ENCODE data around the gene INPP5A.

GRCh38 chr10:132698211-132698751, 160.7 kb downstream of the INPP5A start:
- no peak for TF ChIP-seq ZNF274 (IDR thresholded peaks at IDR 0.05; ENCODE audit: low read depth, low read length)
- TF ChIP-seq CTCF (IDR thresholded peaks at IDR 0.05 in 2 of 3, conservative IDR thresholded peaks at IDR 0.05 in 1 of 3; ENCODE audit: borderline replicate concordance in 1 of 3, insufficient read depth in 1 of 3, low read depth in 2 of 3, low read length in 2 of 3): no peak
- TF ChIP-seq, protein P1, sequence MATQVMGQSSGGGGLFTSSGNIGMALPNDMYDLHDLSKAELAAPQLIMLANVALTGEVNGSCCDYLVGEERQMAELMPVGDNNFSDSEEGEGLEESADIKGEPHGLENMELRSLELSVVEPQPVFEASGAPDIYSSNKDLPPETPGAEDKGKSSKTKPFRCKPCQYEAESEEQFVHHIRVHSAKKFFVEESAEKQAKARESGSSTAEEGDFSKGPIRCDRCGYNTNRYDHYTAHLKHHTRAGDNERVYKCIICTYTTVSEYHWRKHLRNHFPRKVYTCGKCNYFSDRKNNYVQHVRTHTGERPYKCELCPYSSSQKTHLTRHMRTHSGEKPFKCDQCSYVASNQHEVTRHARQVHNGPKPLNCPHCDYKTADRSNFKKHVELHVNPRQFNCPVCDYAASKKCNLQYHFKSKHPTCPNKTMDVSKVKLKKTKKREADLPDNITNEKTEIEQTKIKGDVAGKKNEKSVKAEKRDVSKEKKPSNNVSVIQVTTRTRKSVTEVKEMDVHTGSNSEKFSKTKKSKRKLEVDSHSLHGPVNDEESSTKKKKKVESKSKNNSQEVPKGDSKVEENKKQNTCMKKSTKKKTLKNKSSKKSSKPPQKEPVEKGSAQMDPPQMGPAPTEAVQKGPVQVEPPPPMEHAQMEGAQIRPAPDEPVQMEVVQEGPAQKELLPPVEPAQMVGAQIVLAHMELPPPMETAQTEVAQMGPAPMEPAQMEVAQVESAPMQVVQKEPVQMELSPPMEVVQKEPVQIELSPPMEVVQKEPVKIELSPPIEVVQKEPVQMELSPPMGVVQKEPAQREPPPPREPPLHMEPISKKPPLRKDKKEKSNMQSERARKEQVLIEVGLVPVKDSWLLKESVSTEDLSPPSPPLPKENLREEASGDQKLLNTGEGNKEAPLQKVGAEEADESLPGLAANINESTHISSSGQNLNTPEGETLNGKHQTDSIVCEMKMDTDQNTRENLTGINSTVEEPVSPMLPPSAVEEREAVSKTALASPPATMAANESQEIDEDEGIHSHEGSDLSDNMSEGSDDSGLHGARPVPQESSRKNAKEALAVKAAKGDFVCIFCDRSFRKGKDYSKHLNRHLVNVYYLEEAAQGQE (IDR thresholded peaks at IDR 0.05; ENCODE audit: low read depth): no peak
- no peak for TF ChIP-seq ZBTB33 (IDR thresholded peaks at IDR 0.05; ENCODE audit: extremely low read depth, insufficient replicate concordance, low read length)
- no peak for TF ChIP-seq POLR2A (IDR thresholded peaks at IDR 0.05; ENCODE audit: borderline replicate concordance, extremely low read depth, insufficient read depth, insufficient read length)
- TF ChIP-seq EZH2 (IDR thresholded peaks at IDR 0.05): no peak
- no peak for TF ChIP-seq EZH2phosphoT487 (IDR thresholded peaks at IDR 0.05; ENCODE audit: borderline replicate concordance)
- TF ChIP-seq MAX (IDR thresholded peaks at IDR 0.05): no peak
- TF ChIP-seq POLR2AphosphoS5 (IDR thresholded peaks at IDR 0.05; ENCODE audit: low read depth, low read length): no peak
- TF ChIP-seq SIN3A (IDR thresholded peaks at IDR 0.05; ENCODE audit: low read depth): no peak
- TF ChIP-seq, protein P2, sequence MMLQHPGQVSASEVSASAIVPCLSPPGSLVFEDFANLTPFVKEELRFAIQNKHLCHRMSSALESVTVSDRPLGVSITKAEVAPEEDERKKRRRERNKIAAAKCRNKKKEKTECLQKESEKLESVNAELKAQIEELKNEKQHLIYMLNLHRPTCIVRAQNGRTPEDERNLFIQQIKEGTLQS (IDR thresholded peaks at IDR 0.05): no peak
- TF ChIP-seq TCF7L2 (IDR thresholded peaks at IDR 0.05; ENCODE audit: borderline replicate concordance, extremely low read depth, insufficient read depth, insufficient read length): no peak
- no peak for TF ChIP-seq CEBPB (IDR thresholded peaks at IDR 0.05; ENCODE audit: low read depth)
